SU-DHL-6 (cell line): ENCODE data around the gene HOXD10.

Experiments
- H2AFZ ChIP-seq: fragments of 200-600 bp; sonication (generic); 2 replicates; pipeline ENCODE4 v1.6.1; 2014; ENCODE audit warnings: low read depth, mild to moderate bottlenecking, moderate library complexity, mixed read lengths, antibody characterized with exemption, low read length; ENCODE audit not compliant: severe bottlenecking
- H3F3A ChIP-seq: fragments of 200-600 bp; shearing (Covaris generic); 2 replicates; pipeline ENCODE4 v1.6.0; 2016; ENCODE audit warnings: antibody characterized with exemption, mild to moderate bottlenecking; ENCODE audit not compliant: insufficient read depth
- H3K27ac ChIP-seq: fragments of 200-600 bp; sonication (generic); 2 replicates; pipeline ENCODE4 v1.5.1; 2016; ENCODE audit warnings: low read depth, mild to moderate bottlenecking, low read length, moderate library complexity, mixed read lengths
- H3K27me3 ChIP-seq: fragments of 200-600 bp; sonication (generic), shearing (Covaris generic); 2 replicates; pipeline ENCODE4 v1.6.0; 2014; ENCODE audit warnings: mild to moderate bottlenecking, low read length
- H3K36me3 ChIP-seq: fragments of 200-600 bp; sonication (generic); 2 replicates; pipeline ENCODE4 v1.6.1; 2014; ENCODE audit warnings: mild to moderate bottlenecking, low read length, mixed read lengths
- H3K4me2 ChIP-seq: fragments of 300-600, 200-600 bp; shearing (Covaris generic), sonication (generic); 2 replicates; pipeline ENCODE4 v1.6.0; 2014; ENCODE audit warnings: low read length, low read depth, mild to moderate bottlenecking; ENCODE audit not compliant: poor library complexity, severe bottlenecking
- H3K4me3 ChIP-seq: fragments of 200-600 bp; sonication (generic); 2 replicates; pipeline ENCODE4 v1.5.1; 2014; ENCODE audit warnings: antibody characterized with exemption, low read length, mild to moderate bottlenecking, mixed read lengths; ENCODE audit not compliant: insufficient read depth, poor library complexity, severe bottlenecking
- H3K79me2 ChIP-seq: fragments of 200-600 bp; sonication (generic); 2 replicates; pipeline ENCODE4 v1.6.1; 2014; ENCODE audit warnings: mild to moderate bottlenecking, low read length, moderate library complexity; ENCODE audit not compliant: insufficient read depth
- H3K9ac ChIP-seq: fragments of 200-600 bp; sonication (generic); 2 replicates; pipeline ENCODE4 v1.7.0; 2014; ENCODE audit warnings: mild to moderate bottlenecking, low read length
- H3K9me2 ChIP-seq: fragments of 200-600 bp; sonication (generic); replicated peaks from 2 replicates; pipeline ENCODE4 v1.6.1; 2014; ENCODE audit warnings: low read length; ENCODE audit not compliant: insufficient read depth
- H3K9me3 ChIP-seq: fragments of 200-600 bp; sonication (generic); 2 replicates; pipeline ENCODE4 v1.6.1; 2014; ENCODE audit warnings: low read length, mixed read lengths; ENCODE audit not compliant: insufficient read depth
- H4K20me1 ChIP-seq: fragments of 200-600 bp; sonication (generic); 2 replicates; pipeline ENCODE4 v1.6.1; 2014; ENCODE audit warnings: low read depth, mild to moderate bottlenecking, antibody characterized with exemption, low read length, moderate library complexity, mixed read lengths
- CTCF ChIP-seq: fragments of 200-600 bp; sonication (generic); IDR thresholded peaks from one replicate; pipeline ENCODE4 v1.5.1; 2017; ENCODE audit warnings: antibody characterized with exemption, mild to moderate bottlenecking, low read length, moderate library complexity; ENCODE audit not compliant: insufficient read depth, poor library complexity, severe bottlenecking
- EZH2phosphoT487 ChIP-seq: fragments of 200-600 bp; sonication (generic), shearing (Covaris generic); conservative IDR thresholded peaks from 2 replicates; pipeline ENCODE4 v1.6.1; 2018; ENCODE audit warnings: mild to moderate bottlenecking, antibody characterized with exemption, low read length, moderate library complexity, mixed read lengths

HOXD10 gene

GRCh38 chr2:176159663-176160250 lies 43.2 kb downstream of the HOXD10 start:
- Histone ChIP-seq H3K9me2 (no peaks in the 10 kb centered on the region), H4K20me1 (no peaks in the 10 kb centered on the region), H3K79me2 (no peaks in the 10 kb centered on the region), H3F3A (no peaks in the 10 kb centered on the region), H2AFZ (no peak overlapping the region), H3K9ac (no peak overlapping the region), H3K4me2 (no peak overlapping the region), H3K9me3 (no peaks in the 10 kb centered on the region), H3K4me3 (no peak overlapping the region), H3K27me3 (no peaks in the 10 kb centered on the region), H3K36me3 (no peaks in the 10 kb centered on the region), H3K27ac (no peak overlapping the region)
- no peak for TF ChIP-seq CTCF
- TF ChIP-seq EZH2phosphoT487, result no peak

- Histone ChIP-seq H3F3A (no peaks in the 10 kb centered on the region), H3K9me3 (no peaks in the 10 kb centered on the region), H3K79me2 (no peaks in the 10 kb centered on the region), H3K9ac (no peak overlapping the region), H3K4me3 (no peak overlapping the region), H3K9me2 (no peaks in the 10 kb centered on the region), H3K4me2 (no peak overlapping the region), H3K27ac (no peak overlapping the region), H4K20me1 (no peaks in the 10 kb centered on the region), H3K36me3 (no peaks in the 10 kb centered on the region), H3K27me3 (no peaks in the 10 kb centered on the region), H2AFZ (no peak overlapping the region)
- no peak for TF ChIP-seq CTCF
- TF ChIP-seq EZH2phosphoT487, result no peak
Observed at GRCh38 chr2:176160251-176160985, 43.8 kb downstream of the HOXD10 start.

DNA sequence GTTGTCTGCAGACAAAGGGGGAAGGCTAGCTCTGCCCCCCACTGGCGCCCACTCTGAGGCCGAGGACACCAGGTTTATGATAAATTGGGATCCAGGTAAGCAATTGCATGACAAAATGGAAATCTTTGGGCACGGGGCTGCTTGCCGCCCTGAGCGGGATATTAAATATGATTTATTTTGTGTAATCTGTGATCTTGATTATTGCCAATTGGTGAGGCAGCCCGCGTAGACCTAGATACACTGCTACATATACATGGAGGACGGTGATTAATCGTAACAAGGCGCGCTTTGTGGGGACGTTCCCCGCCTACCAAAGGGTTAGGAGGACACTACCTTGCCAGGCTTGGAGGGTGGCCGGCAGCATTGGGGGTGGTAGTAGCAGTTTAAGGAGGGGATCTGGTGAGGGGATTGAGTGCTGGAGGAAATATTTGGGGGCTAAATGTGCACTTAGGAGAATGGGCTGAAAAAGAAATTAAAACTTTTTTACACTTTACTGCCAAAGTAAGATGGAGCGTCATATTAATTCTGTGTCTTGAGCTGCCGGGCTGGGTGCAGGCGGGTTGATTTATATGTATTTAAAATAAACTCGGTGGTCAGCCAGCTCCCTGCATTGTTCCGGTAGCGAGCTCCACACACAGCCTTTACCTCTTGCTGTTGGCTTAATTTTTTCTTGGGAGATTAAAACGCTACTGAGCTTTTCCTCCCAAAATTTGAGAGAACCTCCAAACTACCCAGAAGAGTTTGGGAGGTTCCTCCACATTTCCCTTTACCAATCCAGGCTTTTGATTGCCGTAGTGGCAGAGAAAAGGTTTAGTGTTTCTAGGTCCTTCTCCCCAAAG lies 44.6 kb downstream of the HOXD10 start:
- Histone ChIP-seq H3K9ac (no peak overlapping the region), H3K27ac (no peak overlapping the region), H3K4me3 (no peak overlapping the region), H3K36me3 (no peaks in the 10 kb centered on the region), H3K9me2 (no peaks in the 10 kb centered on the region), H3K79me2 (no peaks in the 10 kb centered on the region), H3K27me3 (no peaks in the 10 kb centered on the region), H3K4me2 (no peak overlapping the region), H4K20me1 (no peaks in the 10 kb centered on the region), H2AFZ (no peak overlapping the region), H3F3A (no peaks in the 10 kb centered on the region), H3K9me3 (no peaks in the 10 kb centered on the region)
- TF ChIP-seq CTCF, result no peak
- no peak for TF ChIP-seq EZH2phosphoT487
